H1 (cell line): Measurements from ENCODE around the gene FLRT1. TPM values are rescaled to one million over a fixed set of nuclear protein-coding genes. Genes with fewer than 3 reads are reported as not detected.

Experiments
- CTCF ChIA-PET: fragments of 300-600 bp; sonication (Branson Sonifier 250); formaldehyde crosslinking; loops from one replicate; lab custom pipeline; 2021; ENCODE audit not compliant: partially characterized antibody; lab: Charles Lee
- POLR2A ChIA-PET: fragments of 300-600 bp; sonication (Branson Sonifier 250); formaldehyde crosslinking; loops from one replicate; lab custom pipeline; 2021; ENCODE audit warnings: inconsistent platforms; ENCODE audit not compliant: partially characterized antibody; lab: Charles Lee
- DNase-seq, 2 experiments: peaks; one replicate each; pipeline versions ENCODE4 v3.0.0 to v3.0.0-alpha.2; 2010 to 2022; ENCODE audit warnings: low spot score in 2 of 2, low read depth in 1 of 2, mixed read lengths in 1 of 2
- FAIRE-seq: peaks from 2 replicates; lab custom pipeline; 2011; peaks lifted over from hg19 to GRCh38; lab: Jason Lieb, UNC
- H2AFZ ChIP-seq: 2 replicates; pipeline ENCODE4 v1.8.1; 2012; ENCODE audit warnings: low read length, inconsistent platforms
- H2AK5ac ChIP-seq: 2 replicates; pipeline ENCODE4 v1.6.1; 2013; ENCODE audit warnings: low read depth, low read length
- H2BK120ac ChIP-seq: replicated peaks from 2 replicates; pipeline ENCODE3; 2013; ENCODE audit warnings: low read depth, low read length, inconsistent platforms
- H2BK12ac ChIP-seq: 2 replicates; pipeline ENCODE4 v1.6.1; 2013; ENCODE audit warnings: low read depth, low read length
- H2BK15ac ChIP-seq: 2 replicates; pipeline ENCODE4 v1.6.1; 2013; ENCODE audit warnings: low read length
- H2BK20ac ChIP-seq: 2 replicates; pipeline ENCODE4 v1.6.1; 2013; ENCODE audit warnings: low read length
- H2BK5ac ChIP-seq: 2 replicates; pipeline ENCODE4 v1.6.1; 2013; ENCODE audit warnings: low read depth, low read length
- H3K14ac ChIP-seq: 2 replicates; pipeline ENCODE4 v1.6.1; 2013; ENCODE audit warnings: inconsistent platforms; ENCODE audit not compliant: insufficient read length
- H3K18ac ChIP-seq: 2 replicates; pipeline ENCODE4 v1.6.1; 2013; ENCODE audit warnings: low read length; ENCODE audit errors: extremely low read depth
- H3K23ac ChIP-seq: 2 replicates; pipeline ENCODE4 v1.6.1; 2013; ENCODE audit warnings: inconsistent platforms; ENCODE audit not compliant: insufficient read length
- H3K23me2 ChIP-seq: 2 replicates; pipeline ENCODE4 v1.6.1; 2013; ENCODE audit warnings: low read depth, low read length
- H3K27ac ChIP-seq: 2 replicates; pipeline ENCODE4 v1.6.1; 2011; ENCODE audit warnings: low read depth, low read length, inconsistent platforms
- H3K27me3 ChIP-seq, 4 experiments: replicated peaks in 1 of 4; 1 replicate in 1 of 4; 2 replicates in 3 of 4; pipeline versions ENCODE4 v1.6.1 to v1.8.1; 2011 to 2013; ENCODE audit warnings: low read length in 3 of 4, mild to moderate bottlenecking in 3 of 4, inconsistent platforms in 2 of 4, mixed read lengths in 2 of 4, moderate library complexity in 1 of 4; ENCODE audit not compliant: control insufficient read depth in 3 of 4, insufficient read depth in 3 of 4; ENCODE audit errors: extremely low read depth in 1 of 4
- H3K36me3 ChIP-seq, 4 experiments: 2 replicates each; pipeline versions ENCODE4 v1.6.1 to v1.8.1; 2011 to 2013; ENCODE audit warnings: mild to moderate bottlenecking in 4 of 4, low read length in 3 of 4, moderate library complexity in 2 of 4, control low read depth in 1 of 4, inconsistent platforms in 1 of 4; ENCODE audit not compliant: insufficient read depth in 4 of 4, control insufficient read depth in 2 of 4
- H3K4ac ChIP-seq: replicated peaks from 2 replicates; pipeline ENCODE3; 2013; ENCODE audit warnings: low read length, low read depth, mixed read lengths, inconsistent platforms; ENCODE audit not compliant: insufficient read length
- H3K4me1 ChIP-seq, 4 experiments: replicated peaks in 1 of 4; 1 replicate in 1 of 4; 2 replicates in 3 of 4; pipeline versions ENCODE4 v1.6.1 to v1.8.1; 2011 to 2013; ENCODE audit warnings: low read length in 3 of 4, inconsistent platforms in 2 of 4, mixed read lengths in 1 of 4; ENCODE audit not compliant: insufficient read depth in 4 of 4, control insufficient read depth in 3 of 4
- H3K4me2 ChIP-seq, 2 experiments: 2 replicates each; pipeline versions ENCODE4 v1.6.1 to v1.8.1; 2011 to 2013; ENCODE audit warnings: low read depth in 2 of 2, low read length in 2 of 2, control low read depth in 1 of 2, inconsistent platforms in 1 of 2, mild to moderate bottlenecking in 1 of 2; ENCODE audit not compliant: insufficient read depth in 1 of 2
- H3K4me3 ChIP-seq, 4 experiments: fragments of 200-600, 300-600 bp in 1 of 4; sonication (generic), shearing (Covaris generic), sonication (Bioruptor Twin) in 1 of 4; 2 replicates each; pipeline versions ENCODE4 v1.5.1 to v1.8.1; 2011 to 2016; ENCODE audit warnings: low read length in 4 of 4, low read depth in 3 of 4, control low read depth in 2 of 4, inconsistent platforms in 2 of 4, mild to moderate bottlenecking in 2 of 4, mixed read lengths in 1 of 4, moderate library complexity in 1 of 4; ENCODE audit not compliant: insufficient read depth in 2 of 4; ENCODE audit errors: extremely low read depth in 1 of 4
- H3K56ac ChIP-seq: replicated peaks from 2 replicates; pipeline ENCODE3; 2013; ENCODE audit warnings: low read depth, mild to moderate bottlenecking, mixed read lengths, low read length, inconsistent platforms; ENCODE audit not compliant: insufficient read length
- H3K79me1 ChIP-seq: 2 replicates; pipeline ENCODE4 v1.6.1; 2013; ENCODE audit warnings: low read depth, low read length, control low read depth
- H3K79me2 ChIP-seq, 2 experiments: 2 replicates each; pipeline versions ENCODE4 v1.6.1 to v1.8.1; 2012 to 2013; ENCODE audit warnings: low read length in 2 of 2, mild to moderate bottlenecking in 2 of 2, inconsistent platforms in 1 of 2; ENCODE audit not compliant: insufficient read depth in 2 of 2, control insufficient read depth in 1 of 2
- H3K9ac ChIP-seq, 4 experiments: replicated peaks in 1 of 4; 1 replicate in 1 of 4; 2 replicates in 3 of 4; pipeline versions ENCODE4 v1.6.1 to v1.8.1; 2011 to 2013; ENCODE audit warnings: low read depth in 3 of 4, low read length in 3 of 4, control low read depth in 2 of 4, mild to moderate bottlenecking in 2 of 4, moderate library complexity in 2 of 4, inconsistent platforms in 1 of 4; ENCODE audit errors: extremely low read depth in 1 of 4
- H3K9me3 ChIP-seq, 2 experiments: 2 replicates each; pipeline versions ENCODE4 v1.6.1 to v1.8.1; 2012 to 2013; ENCODE audit warnings: mild to moderate bottlenecking in 2 of 2, moderate library complexity in 2 of 2, control low read depth in 1 of 2, inconsistent platforms in 1 of 2, low read depth in 1 of 2, low read length in 1 of 2, mixed read lengths in 1 of 2; ENCODE audit not compliant: insufficient read depth in 2 of 2
- H4K20me1 ChIP-seq, 2 experiments: replicated peaks in 1 of 2; 2 replicates each; pipeline versions ENCODE3 to v1.8.1; 2011 to 2013; ENCODE audit warnings: inconsistent platforms in 2 of 2, low read length in 2 of 2, mild to moderate bottlenecking in 1 of 2; ENCODE audit not compliant: insufficient read depth in 2 of 2, control insufficient read depth in 1 of 2
- H4K5ac ChIP-seq: 2 replicates; pipeline ENCODE4 v1.6.1; 2013; ENCODE audit warnings: low read length, low read depth, mixed read lengths, inconsistent platforms; ENCODE audit not compliant: insufficient read length
- H4K8ac ChIP-seq: 2 replicates; pipeline ENCODE4 v1.8.0; 2013; ENCODE audit warnings: mild to moderate bottlenecking, moderate library complexity, low read length, inconsistent platforms; ENCODE audit not compliant: insufficient read depth; ENCODE audit errors: extremely low read depth
- H4K91ac ChIP-seq: replicated peaks from 2 replicates; pipeline ENCODE3; 2013; ENCODE audit warnings: low read length, mixed read lengths, inconsistent platforms; ENCODE audit not compliant: insufficient read length
- FOSL1 ChIP-seq: IDR thresholded peaks from 2 replicates; pipeline ENCODE4 v1.6.1; 2011; ENCODE audit warnings: mild to moderate bottlenecking, low read depth, low read length, moderate library complexity; ENCODE audit not compliant: insufficient read depth
- GTF2F1 ChIP-seq: IDR thresholded peaks from 2 replicates; pipeline ENCODE4 v1.6.1; 2012; ENCODE audit warnings: low read depth, low read length, improper control_type of control experiment, borderline replicate concordance
- HDAC2 ChIP-seq, 2 experiments: fragments of 300-600 bp in 1 of 2; sonication (generic) in 1 of 2; IDR thresholded peaks; 2 replicates each; pipeline ENCODE4 v1.6.1; 2011 to 2012; ENCODE audit warnings: low read depth in 2 of 2, low read length in 2 of 2, mild to moderate bottlenecking in 2 of 2, moderate library complexity in 2 of 2, borderline replicate concordance in 1 of 2, inconsistent platforms in 1 of 2
- JUN ChIP-seq: IDR thresholded peaks from 2 replicates; pipeline ENCODE4 v1.6.1; 2011; ENCODE audit warnings: low read depth, mild to moderate bottlenecking, improper control_type of control experiment, low read length
- MAFK ChIP-seq: IDR thresholded peaks from 2 replicates; pipeline ENCODE4 v1.6.1; 2012; ENCODE audit warnings: low read depth, mild to moderate bottlenecking, improper control_type of control experiment, low read length
- POLR2A ChIP-seq, 2 experiments: IDR thresholded peaks; 1 replicate in 1 of 2; 2 replicates in 1 of 2; pipeline ENCODE4 v1.6.1; 2011; ENCODE audit warnings: low read depth in 2 of 2, low read length in 2 of 2, mild to moderate bottlenecking in 2 of 2; ENCODE audit errors: control extremely low read depth in 1 of 2
- RAD21 ChIP-seq, 2 experiments: IDR thresholded peaks in 1 of 2; conservative IDR thresholded peaks in 1 of 2; 2 replicates each; pipeline ENCODE4 v1.6.1; 2011; ENCODE audit warnings: low read depth in 2 of 2, low read length in 2 of 2, improper control_type of control experiment in 1 of 2, inconsistent platforms in 1 of 2, mild to moderate bottlenecking in 1 of 2, moderate library complexity in 1 of 2
- SIX5 ChIP-seq: IDR thresholded peaks from 2 replicates; pipeline ENCODE4 v1.6.1; 2011; ENCODE audit warnings: mild to moderate bottlenecking, low read depth, low read length
- SP2 ChIP-seq: IDR thresholded peaks from 2 replicates; pipeline ENCODE4 v1.6.1; 2012; ENCODE audit warnings: mild to moderate bottlenecking, low read length, inconsistent platforms
- SRF ChIP-seq: IDR thresholded peaks from 2 replicates; pipeline ENCODE4 v1.6.1; 2011; ENCODE audit warnings: mild to moderate bottlenecking, low read depth, low read length, moderate library complexity
- TBP ChIP-seq: IDR thresholded peaks from 2 replicates; pipeline ENCODE4 v1.6.1; 2011; ENCODE audit warnings: low read depth, low read length, improper control_type of control experiment
- TEAD4 ChIP-seq: IDR thresholded peaks from 2 replicates; pipeline ENCODE4 v1.6.1; 2012; ENCODE audit warnings: low read depth, low read length, inconsistent platforms, mixed read lengths
- WGBS, 2 experiments: shearing (Covaris generic) in 1 of 2; methylation state at CpG; one replicate each; pipeline versions ENCODE4 v1.1.6 to v1.1.7; 2013 to 2015; ENCODE audit warnings: low lambda C conversion rate in 2 of 2, mixed read lengths in 2 of 2, inconsistent platforms in 1 of 2, low coverage in 1 of 2, missing lambda C conversion rate in 1 of 2; ENCODE audit not compliant: insufficient replicate concordance in 2 of 2, insufficient coverage in 1 of 2, insufficient read length in 1 of 2; ENCODE audit errors: extremely low coverage in 1 of 2, missing lambda C conversion rate in 1 of 2; 5-methylcytosine and 5-hydroxymethylcytosine counted together
- polyA plus RNA-seq, 7 experiments: library from polyadenylated mRNA; depleted of rRNA in 3 of 7; stranded (reverse) in 5 of 7; unstranded in 2 of 7; fragments of >200 nt in 5 of 7; fragments of 200-250 nt in 2 of 7; gene quantifications; 1 replicate in 5 of 7; 2 replicates in 1 of 7; 4 replicates in 1 of 7; pipeline versions ENCODE4 v1.2.1 to v1.2.3, GENCODE V29; 2011 to 2013; ENCODE audit warnings: missing spikeins in 2 of 7, mixed read lengths in 2 of 7
- total RNA-seq: library from RNA; stranded (reverse); fragmentation: NEBNext Ultra II Directional; extraction: Animal tissue kit (Norgen Biotek cat#: 25700); gene quantifications from 2 replicates; pipeline ENCODE4 v1.2.1, GENCODE V29; 2021

Gene FLRT1
- total and polyA plus RNA-seq, 2 of the 8 experiments (the other 6 are each of a cell fraction or from before 2014, with no cell fraction given) = 0.14 to 0.28 TPM

- FAIRE-seq (no peak), DNase-seq (peak in 1 of 2 experiments; percentile 91)
- Histone ChIP-seq H3K18ac (no peak overlapping the region), H2BK15ac (no peak overlapping the region), H2AFZ (no peak overlapping the region), H3K23me2 (peaks cover 18% of the 10 kb centered on the region; the same call in 1 of the 2 replicates), H3K4me2 (peak overlapping the region; percentile 70 to 98), H4K20me1 (peaks cover 4 to 24% of the 10 kb centered on the region in 2 experiments), H3K79me1 (peaks cover 6% of the 10 kb centered on the region; the same call in 1 of the 2 replicates), H4K91ac (no peak overlapping the region), H3K4me1 (peaks cover 2 to 23% (median 12%) of the 10 kb centered on the region in 4 experiments; a peak in 6 of 7 replicates), H2BK120ac (no peak overlapping the region), H4K5ac (no peak overlapping the region), H3K9ac (no peak overlapping the region), H3K4ac (no peak overlapping the region), H4K8ac (peak overlapping the region; percentile 59; the same call in 1 of the 2 replicates), H3K4me3 (peak overlapping the region; percentile 14 to 61 (median 47)), H3K27ac (no peak overlapping the region), H3K36me3 (peaks cover 6 to 19% (median 13%) of the 10 kb centered on the region in 4 experiments), H2BK5ac (no peak overlapping the region), H3K14ac (no peak overlapping the region), H2BK20ac (no peak overlapping the region), H3K27me3 (peaks cover 5 to 36% (median 24%) of the 10 kb centered on the region in 4 experiments), H3K79me2 (no peaks in the 10 kb centered on the region), H3K9me3 (no peaks in the 10 kb centered on the region), H2BK12ac (no peak overlapping the region), H3K23ac (no peak overlapping the region), H2AK5ac (no peak overlapping the region), H3K56ac (no peak overlapping the region)
- POLR2A ChIA-PET = interaction anchor here (0.7 to 5.1 kb wide), 17 partner anchors 8 to 270 kb away, joined by 3 to 46 read pairs (median 3); partner anchors contain the start of genes COX8A and FERMT3
- CTCF ChIA-PET = interaction anchor here (0.6 to 6.8 kb wide), 42 partner anchors 9 to 301 kb away, joined by 3 to 171 read pairs (median 6); partner anchors contain the start of genes FLRT1 and STIP1
- WGBS, 2 experiments = 5% methylated on average over 49 of the region's 67 CpGs; no CpG with 5 or more reads in 1 of the 2 experiments
- TF ChIP-seq MAFK (no peak), RAD21 (IDR thresholded peaks at IDR 0.05 in 1 of 2, conservative IDR thresholded peaks at IDR 0.05 in 1 of 2; ENCODE audit: low read depth in 2 of 2, low read length in 2 of 2) (peak; percentile 69 to 84), POLR2A (IDR thresholded peaks at IDR 0.05; ENCODE audit: control extremely low read depth in 1 of 2, low read depth in 2 of 2, low read length in 2 of 2) (no peak), SIX5 (no peak), TBP (peak; percentile 9; the same call in 1 of the 2 replicates), TEAD4 (no peak), SRF (no peak), FOSL1 (no peak), JUN (no peak), GTF2F1 (no peak), SP2 (no peak), HDAC2 (IDR thresholded peaks at IDR 0.05; ENCODE audit: borderline replicate concordance in 1 of 2, low read depth in 2 of 2, low read length in 2 of 2) (no peak)
Observed at GRCh38 chr11:64000026-64000739, 35.5 kb upstream of the FLRT1 start.
